ENCODE data around the gene TMEM128. TPM values are rescaled to one million over a fixed set of nuclear protein-coding genes. Genes with fewer than 3 reads are reported as not detected.

The TMEM128 gene
- total and polyA plus RNA-seq, 2 of the 13 experiments (the other 11 are each of a cell fraction or from before 2014, with no cell fraction given) = 19.4 to 27.9 TPM

- TF ChIP-seq SMARCC2 (IDR thresholded peaks at IDR 0.05) (no peak), RFXAP (CRISPR knock-in tag; IDR thresholded peaks at IDR 0.05; ENCODE audit: borderline replicate concordance) (peak; percentile 19; the same call in 1 of the 2 replicates), ZNF431 (CRISPR knock-in tag; IDR thresholded peaks at IDR 0.05; ENCODE audit: borderline replicate concordance, low read depth) (peak; percentile 22; the same call in 1 of the 2 replicates), SNAPC2 (CRISPR knock-in tag; IDR thresholded peaks at IDR 0.05) (0 out of 2 replicates have a peak, but pooled peaks have one; percentile 22), ZNF574 (CRISPR knock-in tag; IDR thresholded peaks at IDR 0.05) (peak; percentile 87), FOXA3 (CRISPR knock-in tag; IDR thresholded peaks at IDR 0.05) (peak; percentile 48; the same call in 1 of the 2 replicates), ZNF33B (CRISPR knock-in tag; IDR thresholded peaks at IDR 0.05) (peak; percentile 8; the same call in 1 of the 2 replicates), SUZ12 (IDR thresholded peaks at IDR 0.05; ENCODE audit: low read depth, low read length) (no peak), JDP2 (CRISPR knock-in tag; IDR thresholded peaks at IDR 0.05; ENCODE audit: borderline replicate concordance) (peak; percentile 28; the same call in 1 of the 2 replicates), REL (CRISPR knock-in tag; conservative IDR thresholded peaks at IDR 0.05) (peak; percentile 59; the same call in 1 of the 2 replicates), ZFP41 (CRISPR knock-in tag; IDR thresholded peaks at IDR 0.05; ENCODE audit: borderline replicate concordance) (no peak), ZNF460 (CRISPR knock-in tag; IDR thresholded peaks at IDR 0.05; ENCODE audit: borderline replicate concordance) (no peak; the same call in 1 of the 2 replicates), HHEX (CRISPR knock-in tag; IDR thresholded peaks at IDR 0.05) (no peak), ZNF816 (CRISPR knock-in tag; IDR thresholded peaks at IDR 0.05; ENCODE audit: borderline replicate concordance) (peak; percentile 58; the same call in 1 of the 2 replicates), ATF1 (CRISPR knock-in tag; IDR thresholded peaks at IDR 0.05) (peak; percentile 76), ZNF775 (CRISPR knock-in tag; IDR thresholded peaks at IDR 0.05; ENCODE audit: borderline replicate concordance) (no peak), ZNF546 (CRISPR knock-in tag; conservative IDR thresholded peaks at IDR 0.05) (no peak), SALL2 (CRISPR knock-in tag; IDR thresholded peaks at IDR 0.05) (peak; percentile 71), THAP9 (CRISPR knock-in tag; IDR thresholded peaks at IDR 0.05; ENCODE audit: borderline replicate concordance) (peak; percentile 87)
- TF ChIP-seq, protein P1, sequence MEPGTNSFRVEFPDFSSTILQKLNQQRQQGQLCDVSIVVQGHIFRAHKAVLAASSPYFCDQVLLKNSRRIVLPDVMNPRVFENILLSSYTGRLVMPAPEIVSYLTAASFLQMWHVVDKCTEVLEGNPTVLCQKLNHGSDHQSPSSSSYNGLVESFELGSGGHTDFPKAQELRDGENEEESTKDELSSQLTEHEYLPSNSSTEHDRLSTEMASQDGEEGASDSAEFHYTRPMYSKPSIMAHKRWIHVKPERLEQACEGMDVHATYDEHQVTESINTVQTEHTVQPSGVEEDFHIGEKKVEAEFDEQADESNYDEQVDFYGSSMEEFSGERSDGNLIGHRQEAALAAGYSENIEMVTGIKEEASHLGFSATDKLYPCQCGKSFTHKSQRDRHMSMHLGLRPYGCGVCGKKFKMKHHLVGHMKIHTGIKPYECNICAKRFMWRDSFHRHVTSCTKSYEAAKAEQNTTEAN (CRISPR knock-in tag; conservative IDR thresholded peaks at IDR 0.05) = no peak
- TF ChIP-seq, protein P2, sequence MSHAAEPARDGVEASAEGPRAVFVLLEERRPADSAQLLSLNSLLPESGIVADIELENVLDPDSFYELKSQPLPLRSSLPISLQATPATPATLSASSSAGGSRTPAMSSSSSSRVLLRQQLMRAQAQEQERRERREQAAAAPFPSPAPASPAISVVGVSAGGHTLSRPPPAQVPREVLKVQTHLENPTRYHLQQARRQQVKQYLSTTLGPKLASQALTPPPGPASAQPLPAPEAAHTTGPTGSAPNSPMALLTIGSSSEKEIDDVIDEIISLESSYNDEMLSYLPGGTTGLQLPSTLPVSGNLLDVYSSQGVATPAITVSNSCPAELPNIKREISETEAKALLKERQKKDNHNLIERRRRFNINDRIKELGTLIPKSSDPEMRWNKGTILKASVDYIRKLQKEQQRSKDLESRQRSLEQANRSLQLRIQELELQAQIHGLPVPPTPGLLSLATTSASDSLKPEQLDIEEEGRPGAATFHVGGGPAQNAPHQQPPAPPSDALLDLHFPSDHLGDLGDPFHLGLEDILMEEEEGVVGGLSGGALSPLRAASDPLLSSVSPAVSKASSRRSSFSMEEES (CRISPR knock-in tag; IDR thresholded peaks at IDR 0.05) = no peak; the same call in 1 of the 2 replicates
Observed at GRCh38 chr4:4289941-4290850, 42.2 kb upstream of the TMEM128 start, which contains the start of the genes LYAR and ZBTB49 (continued).

Data from HepG2 (cell line).